CD4-positive, alpha-beta T cell (primary cell): ENCODE results near the gene DBN1. TPM values are rescaled to one million over a fixed set of nuclear protein-coding genes. Genes with fewer than 3 reads are reported as not detected.

ENCODE experiments used
- ATAC-seq: fragments of 200-7000 bp; cut with Tn5 transposase; one replicate; pipeline ENCODE4 v1.10.0; 2022; ENCODE audit warnings: mild to moderate bottlenecking; ENCODE audit not compliant: poor library complexity
- CTCF ChIA-PET: fragments of 350-600 bp; sonication (Branson Sonifier 250); formaldehyde crosslinking; loops from one replicate; lab custom pipeline; 2021; ENCODE audit warnings: antibody characterized with exemption, inconsistent platforms; lab: Charles Lee
- POLR2A ChIA-PET: fragments of 350-600 bp; sonication (Branson Sonifier 250); formaldehyde crosslinking; loops from one replicate; lab custom pipeline; 2021; ENCODE audit warnings: antibody characterized with exemption, inconsistent platforms; lab: Charles Lee
- DNase-seq, 14 experiments: peaks; one replicate each; pipeline ENCODE4 v3.0.0-alpha.2; 2013 to 2020; ENCODE audit warnings: mixed read lengths in 2 of 14
- H3K27ac ChIP-seq, 2 donors: one replicate each; pipeline versions ENCODE4 v1.5.1 to v1.7.0; 2013; ENCODE audit warnings: low read length in 2 of 2, low read depth in 1 of 2, mild to moderate bottlenecking in 1 of 2
- H3K27me3 ChIP-seq, 2 experiments: 1 replicate in 1 of 2; 2 replicates in 1 of 2; pipeline versions ENCODE4 v1.6.1 to v1.7.0; 2013; ENCODE audit warnings: low read length in 2 of 2, control low read depth in 1 of 2, mild to moderate bottlenecking in 1 of 2, moderate library complexity in 1 of 2; ENCODE audit not compliant: insufficient read depth in 2 of 2, control insufficient read depth in 1 of 2
- H3K36me3 ChIP-seq: one replicate; pipeline ENCODE4 v1.6.1; 2013; ENCODE audit warnings: low read length, control low read depth; ENCODE audit not compliant: insufficient read depth
- H3K4me1 ChIP-seq: one replicate; pipeline ENCODE4 v1.6.1; 2013; ENCODE audit warnings: low read length, control low read depth; ENCODE audit not compliant: insufficient read depth
- H3K4me3 ChIP-seq: one replicate; pipeline ENCODE4 v1.5.1; 2013; ENCODE audit warnings: mild to moderate bottlenecking, low read length, moderate library complexity
- H3K9me3 ChIP-seq, 2 experiments: 1 replicate in 1 of 2; 2 replicates in 1 of 2; pipeline versions ENCODE4 v1.6.1 to v1.7.0; 2013; ENCODE audit warnings: low read length in 2 of 2, mild to moderate bottlenecking in 2 of 2, control low read depth in 1 of 2, moderate library complexity in 1 of 2; ENCODE audit not compliant: control insufficient read depth in 1 of 2, insufficient read depth in 1 of 2
- H3K27ac Mint-ChIP-seq: one replicate; pipeline ENCODE4 v1.8.0; 2020; ENCODE audit warnings: mixed read lengths
- H3K27me3 Mint-ChIP-seq: one replicate; pipeline ENCODE4 v1.8.0; 2021; ENCODE audit warnings: mixed read lengths
- H3K36me3 Mint-ChIP-seq: one replicate; pipeline ENCODE4 v1.8.0; 2021; ENCODE audit warnings: low read depth, mixed read lengths
- H3K4me1 Mint-ChIP-seq: one replicate; pipeline ENCODE4 v1.8.0; 2021; ENCODE audit warnings: low read depth, mixed read lengths
- H3K4me3 Mint-ChIP-seq: one replicate; pipeline ENCODE4 v1.8.0; 2020; ENCODE audit warnings: mild to moderate bottlenecking, mixed read lengths
- H3K9me3 Mint-ChIP-seq: one replicate; pipeline ENCODE4 v1.8.0; 2020; ENCODE audit warnings: mixed read lengths
- CTCF ChIP-seq: fragments of 200-600 bp; IDR thresholded peaks from one replicate; pipeline ENCODE4 v1.8.0; 2022; ENCODE audit warnings: antibody characterized with exemption, mild to moderate bottlenecking
- intact Hi-C, 2 experiments: fragments of 100-400 bp; cut with DNase I in 1 of 2; cut with micrococcal nuclease in 1 of 2; formaldehyde crosslinking; loops; one replicate each; pipeline versions ENCODE4 v1.15.1 to v1.9.0; 2023 to 2025; cut with DNase I, micrococcal nuclease
- total RNA-seq, 174 experiments: library from RNA in 2 of 174; stranded (reverse) in 2 of 174; gene quantifications; one replicate each; pipeline ENCODE4 v1.2.3 and lab custom pipeline; 2021 to 2026

DBN1 gene
- total RNA-seq, 2 experiments from 2014 or later = 1.8 to 2.5 TPM

DNA sequence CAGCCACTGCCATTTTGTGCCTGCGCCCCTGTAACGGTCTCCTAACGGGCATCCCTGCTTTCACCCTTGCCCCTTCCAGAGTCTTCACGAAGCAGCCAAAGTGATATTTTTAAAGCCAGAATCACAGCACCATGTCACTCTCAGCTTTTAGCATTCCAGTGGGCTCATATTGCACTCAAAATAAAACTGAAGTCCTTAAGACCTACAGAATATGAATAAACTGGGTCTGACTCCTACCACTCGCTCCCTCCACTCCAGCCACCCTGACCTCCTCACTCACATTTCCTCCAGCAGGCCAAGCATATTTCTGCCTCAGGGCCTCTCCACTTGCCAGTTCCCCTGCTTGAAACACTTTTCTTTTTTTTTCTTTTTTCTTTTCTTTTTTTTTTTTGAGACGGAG lies 26.4 kb upstream of the DBN1 start:
- H3K4me3 ChIP-seq = no peak overlapping the region
- no peak overlapping the region for H3K27ac ChIP-seq
- ChIA-PET CTCF (interaction anchor here (1.2 to 4.1 kb wide), 6 partner anchors 27 to 190 kb away, joined by 3 to 41 read pairs (median 4); no protein-coding TSS in a partner anchor), POLR2A (interaction anchor here (1.1 kb wide), 1 partner anchor 109 kb away, joined by 3 read pairs; no protein-coding TSS in a partner anchor)
- H3K9me3 Mint-ChIP-seq = no peaks in the 10 kb centered on the region
- H3K9me3 ChIP-seq = no peaks in the 10 kb centered on the region
- intact Hi-C loops = loop anchor here (1.0 to 2.0 kb wide), 2 partner anchors 182 to 385 kb away; no protein-coding TSS in a partner anchor
- H3K4me1 Mint-ChIP-seq = peaks cover 31% of the 10 kb centered on the region
- TF ChIP-seq CTCF = no peak
- DNase-seq (no peak), ATAC-seq (no peak)
- H3K27me3 Mint-ChIP-seq = no peaks in the 10 kb centered on the region
- H3K4me1 ChIP-seq = peaks cover 42% of the 10 kb centered on the region
- H3K36me3 Mint-ChIP-seq = no peaks in the 10 kb centered on the region
- no peak overlapping the region for H3K27ac Mint-ChIP-seq
- H3K36me3 ChIP-seq = no peaks in the 10 kb centered on the region
- H3K4me3 Mint-ChIP-seq = peak overlapping the region; percentile 60
- H3K27me3 ChIP-seq = no peaks in the 10 kb centered on the region

- Mint-ChIP-seq H3K36me3 (no peaks in the 10 kb centered on the region), H3K27ac (no peak overlapping the region), H3K27me3 (no peaks in the 10 kb centered on the region), H3K4me1 (peaks cover 31% of the 10 kb centered on the region), H3K9me3 (no peaks in the 10 kb centered on the region), H3K4me3 (peak overlapping the region; percentile 74)
- intact Hi-C loops = no loop called here
- Histone ChIP-seq H3K9me3 (no peaks in the 10 kb centered on the region), H3K27me3 (no peaks in the 10 kb centered on the region), H3K36me3 (no peaks in the 10 kb centered on the region), H3K27ac (no peak overlapping the region), H3K4me1 (peaks cover 50% of the 10 kb centered on the region), H3K4me3 (peak overlapping the region; percentile 70)
- POLR2A ChIA-PET = interaction anchor here (0.7 to 2.1 kb wide), 16 partner anchors 18 to 364 kb away, joined by 3 to 12 read pairs (median 5); partner anchors contain the start of genes DDX41, GRK6 and NSD1
- peak in 2 of 14 experiments; percentile 10 to 49 for DNase-seq
- peak; percentile 5 for ATAC-seq
- CTCF ChIA-PET = interaction anchor here (1.0 to 2.1 kb wide), 8 partner anchors 19 to 189 kb away, joined by 3 to 7 read pairs (median 4); partner anchors contain the start of gene DDX41
- no peak for TF ChIP-seq CTCF
Measured at GRCh38 chr5:177498013-177498787, 24.8 kb upstream of the DBN1 start.

- Mint-ChIP-seq H3K9me3 (no peaks in the 10 kb centered on the region), H3K4me1 (peaks cover 31% of the 10 kb centered on the region), H3K27ac (no peak within 1 kb of the TSS), H3K36me3 (peaks cover 5% of the 10 kb centered on the region), H3K27me3 (no peaks in the 10 kb centered on the region), H3K4me3 (peak within 1 kb of the TSS; percentile 74)
- Histone ChIP-seq H3K27me3 (no peaks in the 10 kb centered on the region), H3K4me3 (peak within 1 kb of the TSS; percentile 70), H3K36me3 (no peaks in the 10 kb centered on the region), H3K4me1 (peaks cover 50% of the 10 kb centered on the region), H3K9me3 (no peaks in the 10 kb centered on the region), H3K27ac (no peak within 1 kb of the TSS)
- DNase-seq (peak; percentile 87 to 98 (median 94)), ATAC-seq (peak; percentile 89)
- ChIA-PET POLR2A (interaction anchor here (0.6 to 2.1 kb wide), 18 partner anchors 18 to 363 kb away, joined by 3 to 12 read pairs (median 5); partner anchors contain the start of genes DDX41, GRK6 and NSD1), CTCF (interaction anchor here (1.0 to 2.1 kb wide), 6 partner anchors 20 to 188 kb away, joined by 3 to 7 read pairs (median 5); partner anchors contain the start of gene DDX41)
- intact Hi-C loops = loop anchor here (1.0 to 2.0 kb wide), 4 partner anchors 19 to 185 kb away; partner anchors contain the start of gene DDX41 (in 1 of the 2)
- no peak for TF ChIP-seq CTCF
Measured at GRCh38 chr5:177497292-177498012, 24.0 kb upstream of the DBN1 start, which contains the start of gene PDLIM7. Gene PDLIM7 (minus strand): TSS chr5:177497604. CDS start chr5:177496512, 1,092 bp downstream.
